ENCODE results near the gene ATR. TPM values are rescaled to one million over a fixed set of nuclear protein-coding genes. Genes with fewer than 3 reads are reported as not detected.
"Not testable (repeated sequence)": the region's sequence is repeated elsewhere in the genome, so short reads cannot be mapped to it uniquely, and the experiment has no call there.

ATR gene
- total and polyA plus RNA-seq, 7 donors, result 3.0 to 26.1 (median 15.2) TPM

DNA sequence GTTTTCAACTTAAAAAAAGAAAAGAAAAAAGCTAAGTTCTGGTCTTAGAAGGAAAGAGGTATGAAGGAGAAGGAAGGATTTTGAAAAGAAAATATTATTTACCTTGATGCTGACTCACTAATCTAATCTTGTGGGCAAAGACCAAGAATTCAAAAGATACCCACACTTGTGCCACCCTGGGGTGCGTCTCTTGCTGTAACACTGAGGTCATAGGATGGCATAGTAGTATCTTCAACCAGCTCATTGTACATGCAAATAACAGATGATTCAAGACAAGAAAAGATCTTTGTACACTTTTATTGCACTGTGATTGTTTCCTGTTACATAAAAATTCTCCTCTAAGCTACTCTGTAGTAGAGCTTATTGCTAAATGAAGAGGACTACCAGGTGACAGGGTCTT lies 35.0 kb upstream of the ATR start:
- intact Hi-C loops (cut with DNase I), result no loop called here
- WGBS, 2 donors, result 17 to 78% methylated on average over 1 of the region's 1 CpG
- H3K27ac ChIP-seq, result no peak overlapping the region
- H3K4me3 ChIP-seq, result no peak overlapping the region
- no peaks in the 10 kb centered on the region for H3K27me3 ChIP-seq
- no peak for TF ChIP-seq POLR2AphosphoS5 (IDR thresholded peaks at IDR 0.05)
- no peak for TF ChIP-seq POLR2A (IDR thresholded peaks at IDR 0.05)
- TF ChIP-seq, protein P1, sequence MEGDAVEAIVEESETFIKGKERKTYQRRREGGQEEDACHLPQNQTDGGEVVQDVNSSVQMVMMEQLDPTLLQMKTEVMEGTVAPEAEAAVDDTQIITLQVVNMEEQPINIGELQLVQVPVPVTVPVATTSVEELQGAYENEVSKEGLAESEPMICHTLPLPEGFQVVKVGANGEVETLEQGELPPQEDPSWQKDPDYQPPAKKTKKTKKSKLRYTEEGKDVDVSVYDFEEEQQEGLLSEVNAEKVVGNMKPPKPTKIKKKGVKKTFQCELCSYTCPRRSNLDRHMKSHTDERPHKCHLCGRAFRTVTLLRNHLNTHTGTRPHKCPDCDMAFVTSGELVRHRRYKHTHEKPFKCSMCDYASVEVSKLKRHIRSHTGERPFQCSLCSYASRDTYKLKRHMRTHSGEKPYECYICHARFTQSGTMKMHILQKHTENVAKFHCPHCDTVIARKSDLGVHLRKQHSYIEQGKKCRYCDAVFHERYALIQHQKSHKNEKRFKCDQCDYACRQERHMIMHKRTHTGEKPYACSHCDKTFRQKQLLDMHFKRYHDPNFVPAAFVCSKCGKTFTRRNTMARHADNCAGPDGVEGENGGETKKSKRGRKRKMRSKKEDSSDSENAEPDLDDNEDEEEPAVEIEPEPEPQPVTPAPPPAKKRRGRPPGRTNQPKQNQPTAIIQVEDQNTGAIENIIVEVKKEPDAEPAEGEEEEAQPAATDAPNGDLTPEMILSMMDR (IDR thresholded peaks at IDR 0.05), result no peak
- no peak for TF ChIP-seq EP300 (IDR thresholded peaks at IDR 0.05)
- DNase-seq, result no peak
- H3K9me3 ChIP-seq, result no peaks in the 10 kb centered on the region
- no peaks in the 10 kb centered on the region for H3K36me3 ChIP-seq
- H3K4me1 ChIP-seq, result no peaks in the 10 kb centered on the region

DNA sequence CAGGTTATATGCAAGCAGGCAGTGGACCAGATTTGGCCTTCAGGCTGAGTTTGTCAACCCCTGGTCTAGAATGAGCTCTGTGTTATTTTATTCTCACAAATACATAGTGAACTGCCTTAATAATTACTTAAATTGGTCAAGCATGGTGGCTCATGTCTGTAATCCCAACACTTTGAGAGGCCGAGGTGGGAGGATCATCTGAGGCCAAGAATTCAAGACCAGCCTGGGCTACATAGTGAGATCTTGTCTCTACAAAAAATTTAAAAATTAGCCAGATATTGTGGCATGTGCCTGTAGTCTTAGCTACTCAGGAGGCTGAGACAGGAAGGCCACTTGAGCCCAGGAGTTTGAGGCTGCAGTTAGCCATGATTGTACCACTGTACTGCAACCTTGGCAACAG lies 32.7 kb upstream of the ATR start:
- TF ChIP-seq EP300 (IDR thresholded peaks at IDR 0.05), result no peak
- no peak for TF ChIP-seq POLR2A (IDR thresholded peaks at IDR 0.05)
- TF ChIP-seq, protein P1 (IDR thresholded peaks at IDR 0.05), result no peak
- TF ChIP-seq POLR2AphosphoS5 (IDR thresholded peaks at IDR 0.05), result no peak
- Histone ChIP-seq H3K36me3 (no peaks in the 10 kb centered on the region), H3K27me3 (no peaks in the 10 kb centered on the region), H3K4me1 (no peaks in the 10 kb centered on the region), H3K4me3 (no peak overlapping the region), H3K27ac (no peak overlapping the region), H3K9me3 (no peaks in the 10 kb centered on the region)
- no peak for DNase-seq
- WGBS, 2 donors, result 95 to 99% methylated on average over 1 of the region's 1 CpG
- intact Hi-C loops (cut with DNase I), result no loop called here

DNA sequence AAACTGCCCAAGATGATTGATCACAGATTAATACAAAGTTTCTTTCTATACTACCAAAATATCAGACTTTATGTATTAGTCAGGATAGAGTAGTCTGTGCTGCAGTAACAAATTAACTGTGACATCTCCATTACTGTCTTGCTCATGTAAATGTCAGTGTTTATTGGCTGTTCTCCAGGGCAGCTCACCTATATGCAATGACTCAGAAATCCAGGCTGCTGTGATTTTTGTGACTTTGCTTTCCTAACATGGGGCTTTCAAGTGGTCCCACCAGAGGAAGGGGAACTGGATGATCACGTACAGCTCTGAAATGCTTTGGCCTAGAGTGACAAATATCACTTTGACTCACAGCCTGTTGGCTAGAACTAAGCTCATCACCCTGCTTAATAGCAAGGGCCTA lies 30.6 kb upstream of the ATR start:
- intact Hi-C loops (cut with DNase I), result no loop called here
- no peak for DNase-seq
- TF ChIP-seq EP300 (IDR thresholded peaks at IDR 0.05), result no peak
- no peak for TF ChIP-seq POLR2A (IDR thresholded peaks at IDR 0.05)
- TF ChIP-seq, protein P1 (IDR thresholded peaks at IDR 0.05), result no peak
- TF ChIP-seq POLR2AphosphoS5 (IDR thresholded peaks at IDR 0.05), result no peak
- Histone ChIP-seq H3K27me3 (no peaks in the 10 kb centered on the region), H3K36me3 (no peaks in the 10 kb centered on the region), H3K4me1 (no peaks in the 10 kb centered on the region), H3K27ac (no peak overlapping the region), H3K4me3 (no peak overlapping the region), H3K9me3 (no peaks in the 10 kb centered on the region)
- WGBS, 2 donors, result 74 to 89% methylated on average over 1 of the region's 1 CpG

DNA sequence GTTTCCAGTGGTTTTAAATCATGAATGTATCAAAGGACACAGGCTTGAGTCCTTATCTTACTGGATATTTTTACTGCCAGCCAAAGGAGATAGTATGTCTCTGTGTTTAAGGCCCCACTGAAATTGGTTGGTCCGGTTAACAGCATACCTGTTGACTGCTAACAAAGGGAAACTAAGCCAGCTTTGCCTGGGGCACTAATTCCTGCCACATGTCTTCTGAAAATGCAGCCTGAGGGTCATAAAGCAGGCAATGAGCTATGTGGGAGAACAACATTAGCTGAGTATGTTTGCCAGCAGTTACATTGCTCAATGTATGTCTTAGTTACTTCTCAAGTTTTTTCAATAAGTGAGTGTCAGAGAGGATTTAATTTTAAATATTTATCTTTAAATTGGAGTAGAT lies 30.1 kb upstream of the ATR start:
- Histone ChIP-seq H3K27me3 (no peaks in the 10 kb centered on the region), H3K4me1 (no peaks in the 10 kb centered on the region), H3K4me3 (no peak overlapping the region), H3K27ac (no peak overlapping the region), H3K9me3 (no peaks in the 10 kb centered on the region), H3K36me3 (no peaks in the 10 kb centered on the region)
- no peak for DNase-seq
- 14 to 60% methylated on average over 1 of the region's 1 CpG for WGBS, 2 donors
- no peak for TF ChIP-seq EP300 (IDR thresholded peaks at IDR 0.05)
- TF ChIP-seq POLR2AphosphoS5 (IDR thresholded peaks at IDR 0.05), result no peak
- TF ChIP-seq POLR2A (IDR thresholded peaks at IDR 0.05), result no peak
- TF ChIP-seq, protein P1 (IDR thresholded peaks at IDR 0.05), result no peak
- intact Hi-C loops (cut with DNase I), result no loop called here

DNA sequence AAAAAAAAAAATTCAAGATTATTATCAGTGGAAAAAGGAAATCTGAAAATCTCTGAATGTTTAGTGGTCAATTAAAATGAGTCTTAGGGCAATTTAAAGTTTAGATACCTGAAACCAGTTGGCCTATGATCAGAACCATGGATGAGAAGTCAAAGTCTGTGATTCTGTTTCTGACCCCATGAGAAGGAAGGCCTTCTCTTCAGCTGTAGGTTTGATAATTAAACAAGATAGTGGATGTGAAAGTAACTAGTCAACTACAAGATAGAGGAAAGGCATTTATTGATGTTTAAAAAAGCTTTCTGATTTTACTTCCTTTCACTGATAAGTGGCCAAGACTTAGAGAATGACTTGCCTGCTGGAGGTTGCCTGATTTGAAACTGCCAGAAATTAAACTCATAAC lies 26.4 kb upstream of the ATR start:
- no peaks in the 10 kb centered on the region for H3K36me3 ChIP-seq
- DNase-seq, result no peak
- intact Hi-C loops (cut with DNase I), result no loop called here
- no peaks in the 10 kb centered on the region for H3K9me3 ChIP-seq
- no peak overlapping the region for H3K27ac ChIP-seq
- no peaks in the 10 kb centered on the region for H3K27me3 ChIP-seq
- H3K4me1 ChIP-seq, result no peaks in the 10 kb centered on the region
- TF ChIP-seq EP300 (IDR thresholded peaks at IDR 0.05), result no peak
- TF ChIP-seq POLR2A (IDR thresholded peaks at IDR 0.05), result no peak
- TF ChIP-seq, protein P1 (IDR thresholded peaks at IDR 0.05), result no peak
- TF ChIP-seq POLR2AphosphoS5 (IDR thresholded peaks at IDR 0.05), result no peak
- H3K4me3 ChIP-seq, result no peak overlapping the region

DNA sequence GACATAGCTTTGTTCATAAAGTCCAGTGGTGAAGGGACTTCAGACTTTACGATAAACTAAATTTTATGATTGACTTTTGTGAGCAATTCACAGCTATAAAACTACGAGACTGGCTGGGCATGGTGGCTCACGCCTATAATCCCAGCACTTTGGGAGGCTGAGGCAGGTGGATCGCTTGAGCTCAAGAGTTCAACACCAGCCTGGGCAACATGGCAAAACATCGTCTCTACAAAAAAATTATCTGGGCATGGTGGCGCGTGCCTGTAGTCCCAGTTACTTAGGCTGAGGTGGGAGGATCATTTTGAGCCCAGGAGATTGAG lies 24.8 kb upstream of the ATR start:
- H3K9me3 ChIP-seq; H3K27me3 ChIP-seq; DNase-seq; H3K36me3 ChIP-seq; H3K4me1 ChIP-seq; intact Hi-C loops (cut with DNase I); H3K27ac ChIP-seq; H3K4me3 ChIP-seq: not testable (repeated sequence)
- WGBS, 2 donors, result 16 to 74% methylated on average over 7 of the region's 7 CpGs
